Esophagus squamous epithelium (tissue), 5 donors: ENCODE measurements around the gene IAH1. TPM values are rescaled to one million over a fixed set of nuclear protein-coding genes. Genes with fewer than 3 reads are reported as not detected.

Experiments used
- DNase-seq: peaks from one replicate; lab custom pipeline; 2025; lab: John Stamatoyannopoulos, UW
- H3K27ac ChIP-seq, 4 donors: fragments of 200-600 bp; sonication (generic); one replicate each; pipeline ENCODE4 v1.5.1; 2016 to 2019; ENCODE audit warnings: mild to moderate bottlenecking in 1 of 4
- H3K27me3 ChIP-seq, 4 donors: fragments of 200-600 bp; sonication (generic); 1 replicate in 3 of 4; 2 replicates in 1 of 4; pipeline versions ENCODE4 v1.5.1 to v1.6.0; 2017 to 2021; ENCODE audit warnings: antibody characterized with exemption in 1 of 4
- H3K36me3 ChIP-seq, 3 donors: fragments of 200-600 bp; sonication (generic); one replicate each; pipeline ENCODE4 v1.5.1; 2016 to 2019
- H3K4me1 ChIP-seq, 3 donors: fragments of 200-600 bp; sonication (generic); one replicate each; pipeline ENCODE4 v1.5.1; 2017 to 2019
- H3K4me3 ChIP-seq, 4 donors: fragments of 200-600 bp; sonication (generic); 1 replicate in 3 of 4; 2 replicates in 1 of 4; pipeline ENCODE4 v1.5.1; 2016 to 2019; ENCODE audit warnings: mild to moderate bottlenecking in 2 of 4, moderate library complexity in 1 of 4
- H3K9me3 ChIP-seq, 3 donors: fragments of 200-600 bp; sonication (generic); one replicate each; pipeline ENCODE4 v1.5.1; 2016 to 2019
- POLR2A ChIP-seq, 4 donors: fragments of 450-650 bp; IDR thresholded peaks; one replicate each; pipeline ENCODE4 v1.6.1; 2017; ENCODE audit warnings: antibody characterized with exemption in 4 of 4, mild to moderate bottlenecking in 4 of 4, moderate library complexity in 3 of 4
- WGBS, 2 donors: methylation state at CpG; one replicate each; pipeline ENCODE4 v1.1.5; 2018; 5-methylcytosine and 5-hydroxymethylcytosine counted together
- intact Hi-C: fragments of 100-400 bp; cut with DNase I; formaldehyde crosslinking; loops from one replicate; pipeline ENCODE4 v1.15.0; 2022
- total RNA-seq, 4 donors: library from RNA; depleted of rRNA; stranded (reverse); fragments of >200 nt; gene quantifications; one replicate each; pipeline ENCODE4 v1.1.0, GENCODE V29; 2016
- TF ChIP-seq, protein P1 (sequence below), 6 experiments: fragments of 450-650 bp in 4 of 6; fragments of 200-600 bp in 2 of 6; sonication (generic) in 2 of 6; IDR thresholded peaks; one replicate each; pipeline ENCODE4 v1.5.1; 2016 to 2019; ENCODE audit warnings: antibody characterized with exemption in 6 of 6, mild to moderate bottlenecking in 4 of 6, moderate library complexity in 4 of 6
- donor health status: DM: yes; HTN: yes; CAD: no.

Gene IAH1
- total RNA-seq, 4 donors from 2014 or later, result 6.0 to 47.9 (median 25.2) TPM

DNA sequence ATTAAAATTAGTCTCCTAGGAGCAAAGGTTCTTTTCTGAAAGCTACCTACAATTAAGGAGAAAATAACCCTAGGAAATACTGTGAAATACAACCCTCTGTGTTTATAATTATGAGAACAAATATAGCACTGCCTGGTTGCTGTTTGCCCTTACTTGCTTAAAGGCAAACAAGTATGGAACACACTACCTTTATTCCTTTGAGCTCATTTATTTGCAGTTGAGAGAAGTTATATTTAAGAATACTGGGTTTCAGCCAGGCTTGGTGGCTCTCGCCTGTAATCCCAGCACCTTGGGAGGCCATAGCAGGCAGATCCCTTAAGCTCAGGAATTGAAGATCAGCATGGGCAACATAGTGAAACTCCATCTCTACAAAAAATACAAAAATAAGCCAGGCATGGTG is 23.1 kb upstream of the IAH1 start:
- H3K4me3 ChIP-seq, result no peak overlapping the region
- no peak for DNase-seq
- TF ChIP-seq, protein P1, sequence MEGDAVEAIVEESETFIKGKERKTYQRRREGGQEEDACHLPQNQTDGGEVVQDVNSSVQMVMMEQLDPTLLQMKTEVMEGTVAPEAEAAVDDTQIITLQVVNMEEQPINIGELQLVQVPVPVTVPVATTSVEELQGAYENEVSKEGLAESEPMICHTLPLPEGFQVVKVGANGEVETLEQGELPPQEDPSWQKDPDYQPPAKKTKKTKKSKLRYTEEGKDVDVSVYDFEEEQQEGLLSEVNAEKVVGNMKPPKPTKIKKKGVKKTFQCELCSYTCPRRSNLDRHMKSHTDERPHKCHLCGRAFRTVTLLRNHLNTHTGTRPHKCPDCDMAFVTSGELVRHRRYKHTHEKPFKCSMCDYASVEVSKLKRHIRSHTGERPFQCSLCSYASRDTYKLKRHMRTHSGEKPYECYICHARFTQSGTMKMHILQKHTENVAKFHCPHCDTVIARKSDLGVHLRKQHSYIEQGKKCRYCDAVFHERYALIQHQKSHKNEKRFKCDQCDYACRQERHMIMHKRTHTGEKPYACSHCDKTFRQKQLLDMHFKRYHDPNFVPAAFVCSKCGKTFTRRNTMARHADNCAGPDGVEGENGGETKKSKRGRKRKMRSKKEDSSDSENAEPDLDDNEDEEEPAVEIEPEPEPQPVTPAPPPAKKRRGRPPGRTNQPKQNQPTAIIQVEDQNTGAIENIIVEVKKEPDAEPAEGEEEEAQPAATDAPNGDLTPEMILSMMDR (IDR thresholded peaks at IDR 0.05), result no peak
- no peak for TF ChIP-seq POLR2A (IDR thresholded peaks at IDR 0.05)
- H3K4me1 ChIP-seq, result no peaks in the 10 kb centered on the region
- H3K27me3 ChIP-seq, result no peaks in the 10 kb centered on the region
- WGBS, 2 donors, result 100% methylated on average over 1 of the region's 1 CpG; no CpG with 5 or more reads in 1 of the 2 donors
- H3K9me3 ChIP-seq, result no peaks in the 10 kb centered on the region
- H3K36me3 ChIP-seq, result peaks cover 0 to 97% (median 0%) of the 10 kb centered on the region in 3 donors
- intact Hi-C loops, result no loop called here
- H3K27ac ChIP-seq, result no peak overlapping the region

DNA sequence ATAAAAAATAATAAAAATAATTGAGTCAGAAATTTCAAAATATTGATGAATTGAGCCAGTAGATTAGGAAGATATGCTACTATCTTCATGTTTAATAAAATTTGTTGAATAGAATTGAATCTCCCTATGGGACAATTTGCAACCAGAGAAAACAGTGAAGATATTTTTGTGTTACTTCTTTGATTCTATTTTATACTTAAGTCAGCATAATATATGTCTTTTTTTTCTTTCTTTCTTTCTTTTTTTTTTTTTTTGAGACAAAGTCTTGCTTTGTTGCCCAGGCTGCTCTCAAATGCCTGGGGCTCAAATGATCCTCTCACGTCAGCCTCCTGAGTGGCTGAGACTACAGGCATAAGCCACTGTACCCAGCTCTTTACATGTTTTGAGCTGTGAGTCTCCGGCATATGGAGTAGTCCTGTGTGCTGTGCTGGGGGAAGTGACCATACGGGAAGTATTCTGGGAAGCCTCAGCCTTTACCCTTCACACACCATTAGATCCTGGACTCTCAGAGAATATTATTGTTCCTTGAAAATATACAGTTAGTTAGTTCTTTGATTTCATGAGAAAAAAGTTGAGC is 13.8 kb upstream of the IAH1 start:
- H3K36me3 ChIP-seq, result peaks cover 0 to 91% (median 0%) of the 10 kb centered on the region in 3 donors
- WGBS, 2 donors, result 89 to 92% methylated on average over 3 of the region's 3 CpGs
- no peaks in the 10 kb centered on the region for H3K4me1 ChIP-seq
- TF ChIP-seq POLR2A (IDR thresholded peaks at IDR 0.05), result no peak
- TF ChIP-seq, protein P1 (IDR thresholded peaks at IDR 0.05), result no peak
- no peaks in the 10 kb centered on the region for H3K9me3 ChIP-seq
- no peak for DNase-seq
- intact Hi-C loops, result no loop called here
- no peaks in the 10 kb centered on the region for H3K27me3 ChIP-seq
- H3K4me3 ChIP-seq, result no peak overlapping the region
- no peak overlapping the region for H3K27ac ChIP-seq

DNA sequence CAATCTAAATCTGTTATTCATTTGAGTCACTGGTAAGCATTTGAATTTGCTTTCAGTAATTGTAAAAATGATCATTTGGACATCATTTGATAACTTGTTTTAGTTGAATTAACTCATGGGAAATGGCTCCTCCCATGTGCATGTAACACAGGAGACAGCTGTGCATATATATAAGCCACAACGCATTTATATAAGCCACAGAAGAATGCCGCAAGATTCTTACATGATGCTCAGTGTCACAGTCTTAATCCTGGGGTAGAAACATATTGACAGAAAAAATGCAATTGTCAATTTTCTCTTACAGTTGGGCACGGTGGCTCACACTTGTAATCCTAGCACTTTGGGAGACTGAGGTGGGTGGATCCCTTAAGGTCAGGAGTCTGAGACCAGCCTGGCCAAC is 13.3 kb upstream of the IAH1 start:
- TF ChIP-seq, protein P1 (IDR thresholded peaks at IDR 0.05), result no peak
- no peak for TF ChIP-seq POLR2A (IDR thresholded peaks at IDR 0.05)
- DNase-seq, result no peak
- H3K9me3 ChIP-seq, result no peaks in the 10 kb centered on the region
- no peaks in the 10 kb centered on the region for H3K4me1 ChIP-seq
- 85 to 92% methylated on average over 3 of the region's 3 CpGs for WGBS, 2 donors
- no peaks in the 10 kb centered on the region for H3K27me3 ChIP-seq
- H3K36me3 ChIP-seq, result peaks cover 0 to 93% (median 0%) of the 10 kb centered on the region in 3 donors
- H3K4me3 ChIP-seq, result no peak overlapping the region
- H3K27ac ChIP-seq, result no peak overlapping the region
- intact Hi-C loops, result no loop called here

- H3K36me3 ChIP-seq, result peaks cover 0 to 87% (median 0%) of the 10 kb centered on the region in 3 donors
Observed at GRCh38 chr2:9462313-9462712, 12.0 kb upstream of the IAH1 start.

More at GRCh38 chr2:9462313-9462712, 12.0 kb upstream of the IAH1 start:
- H3K4me1 ChIP-seq, result no peaks in the 10 kb centered on the region
- no peaks in the 10 kb centered on the region for H3K9me3 ChIP-seq
- H3K4me3 ChIP-seq, result no peak overlapping the region
- no peaks in the 10 kb centered on the region for H3K27me3 ChIP-seq
- H3K27ac ChIP-seq, result no peak overlapping the region
- intact Hi-C loops, result no loop called here
- 72 to 75% methylated on average over 4 to 5 of the region's 5 CpGs for WGBS, 2 donors
- no peak for TF ChIP-seq POLR2A (IDR thresholded peaks at IDR 0.05)
- TF ChIP-seq, protein P1 (IDR thresholded peaks at IDR 0.05), result no peak
- no peak for DNase-seq
